Stimulated activated CD4-positive, alpha-beta T cell treated with anti-CD3 and anti-CD28 coated beads, Interleukin-12 subunit alpha, Interleukin-12 subunit beta, amount 100 ng/mL, for 48 hours (primary cell): ENCODE results near the gene ZNF286A.
"Not testable (repeated sequence)": the region's sequence is repeated elsewhere in the genome, so short reads cannot be mapped to it uniquely, and the experiment has no call there.

Experiments
- DNase-seq, 3 donors: peaks; one replicate each; pipeline ENCODE4 v3.0.0-alpha.2; 2020; ENCODE audit warnings: low read depth in 2 of 3, low spot score in 1 of 3

Gene ZNF286A

GRCh38 chr17:15768865-15769533 lies 69.4 kb downstream of the ZNF286A start:
- DNase-seq: not testable (repeated sequence)
